ENCODE results near the gene DVL2.

Gene DVL2

DNA sequence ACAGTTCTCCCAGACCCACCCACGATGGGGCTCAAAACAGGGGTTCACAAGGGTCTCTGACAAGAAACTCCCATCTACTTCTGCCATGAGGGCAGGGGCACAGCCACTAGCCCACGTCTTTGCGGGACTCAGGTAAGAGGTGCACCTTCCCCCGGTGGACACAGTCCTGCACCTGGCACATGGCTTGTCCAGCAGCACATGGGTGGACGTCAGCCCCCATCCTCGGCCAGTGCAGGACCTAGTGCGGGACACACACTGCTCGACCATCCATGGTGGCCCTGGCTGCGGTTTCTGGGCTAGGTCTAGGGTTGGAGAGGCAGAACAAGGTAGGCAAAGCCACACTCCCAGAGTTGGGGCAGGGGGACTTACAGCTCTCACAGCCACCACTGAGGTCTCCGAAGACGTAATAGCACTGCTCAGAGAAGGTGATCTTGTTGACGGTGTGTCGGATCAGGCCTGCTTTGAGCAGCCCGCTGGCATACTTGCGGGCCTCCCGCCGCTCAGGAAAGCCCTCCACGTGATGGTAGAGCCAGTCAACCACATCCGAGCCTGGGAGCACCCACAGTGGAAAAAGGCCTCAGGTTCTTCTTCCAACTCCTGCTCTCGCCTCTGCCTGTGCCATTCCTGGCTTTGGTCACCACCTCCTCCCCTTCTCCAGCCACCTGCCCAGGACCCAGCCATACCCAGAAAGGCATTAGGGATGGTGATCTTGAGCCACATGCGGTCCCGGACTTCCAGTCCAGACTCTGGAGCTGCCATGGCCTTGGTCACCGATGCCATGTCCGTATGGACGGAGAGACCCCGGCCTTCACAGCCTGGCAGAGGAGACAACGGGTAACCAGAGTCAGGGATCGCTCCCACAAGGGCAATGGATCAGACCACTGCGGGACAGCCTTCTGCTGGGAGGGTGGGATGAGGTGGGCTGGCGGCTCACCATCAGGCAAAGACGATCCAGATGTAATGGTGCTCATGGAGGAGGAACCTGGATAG is 7.3 kb downstream of the DVL2 start:
- H3K9me3 ChIP-seq (ENCODE audit: insufficient read depth, low read length): no peaks in the 10 kb centered on the region
- no peaks in the 10 kb centered on the region for H3K27me3 ChIP-seq (ENCODE audit: insufficient read depth, insufficient read length)
- H3K4me3 ChIP-seq (ENCODE audit: insufficient read length, low read depth): no peak overlapping the region
- no peak overlapping the region for H3K9ac ChIP-seq (ENCODE audit: insufficient read length, low read depth)
- no peak for DNase-seq (ENCODE audit: low read depth, low spot score)
- TF ChIP-seq YY1 (IDR thresholded peaks at IDR 0.05; ENCODE audit: insufficient read depth, insufficient read length) (no peak), ZNF274 (IDR thresholded peaks at IDR 0.05; ENCODE audit: low read depth, low read length) (no peak), SUZ12 (IDR thresholded peaks at IDR 0.05; ENCODE audit: extremely low read depth, insufficient read depth, insufficient read length) (no peak)
- H3K36me3 ChIP-seq (ENCODE audit: insufficient read depth, insufficient read length, low read length): peaks cover 89% of the 10 kb centered on the region
- peaks cover 15% of the 10 kb centered on the region for H3K4me1 ChIP-seq (ENCODE audit: insufficient read depth, insufficient read length)

DNA sequence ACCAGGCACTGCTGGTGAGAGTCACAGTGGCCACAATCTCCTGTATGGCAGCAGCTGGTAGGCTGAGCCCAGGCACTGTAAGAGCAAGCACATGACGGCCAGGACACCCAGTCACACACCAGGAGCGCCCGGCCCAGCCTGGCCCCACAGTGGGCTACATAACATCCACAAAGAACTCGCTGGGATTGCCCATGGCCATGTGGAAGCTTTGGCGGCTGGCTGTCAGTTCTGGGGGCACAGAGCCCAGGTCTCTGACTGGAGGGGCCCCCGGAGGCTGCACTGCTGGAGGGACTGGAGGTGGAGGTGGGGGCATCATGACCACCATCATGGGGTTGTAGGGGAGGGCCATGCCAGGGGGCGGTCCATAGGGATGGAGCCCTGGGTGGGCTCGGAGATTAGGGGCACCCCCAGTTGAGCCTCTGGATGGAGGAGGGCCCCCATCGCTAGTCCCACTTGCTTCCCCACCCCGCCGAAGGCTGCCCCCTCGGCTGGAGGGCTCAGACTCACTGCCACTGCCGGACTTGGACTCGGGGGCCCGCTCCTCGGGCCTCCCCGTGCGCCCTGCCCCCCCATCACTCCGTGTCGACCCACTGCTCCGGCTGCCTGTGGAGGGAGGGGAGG is 8.5 kb downstream of the DVL2 start:
- Histone ChIP-seq H3K9ac (ENCODE audit: insufficient read length, low read depth) (no peak overlapping the region), H3K36me3 (ENCODE audit: insufficient read depth, insufficient read length, low read length) (peaks cover 96% of the 10 kb centered on the region), H3K4me1 (ENCODE audit: insufficient read depth, insufficient read length) (peaks cover 20% of the 10 kb centered on the region), H3K4me3 (ENCODE audit: insufficient read length, low read depth) (no peak overlapping the region), H3K27me3 (ENCODE audit: insufficient read depth, insufficient read length) (no peaks in the 10 kb centered on the region), H3K9me3 (ENCODE audit: insufficient read depth, low read length) (no peaks in the 10 kb centered on the region)
- TF ChIP-seq YY1 (IDR thresholded peaks at IDR 0.05; ENCODE audit: insufficient read depth, insufficient read length): no peak
- no peak for TF ChIP-seq SUZ12 (IDR thresholded peaks at IDR 0.05; ENCODE audit: extremely low read depth, insufficient read depth, insufficient read length)
- no peak for TF ChIP-seq ZNF274 (IDR thresholded peaks at IDR 0.05; ENCODE audit: low read depth, low read length)
- DNase-seq (ENCODE audit: low read depth, low spot score): no peak

DNA sequence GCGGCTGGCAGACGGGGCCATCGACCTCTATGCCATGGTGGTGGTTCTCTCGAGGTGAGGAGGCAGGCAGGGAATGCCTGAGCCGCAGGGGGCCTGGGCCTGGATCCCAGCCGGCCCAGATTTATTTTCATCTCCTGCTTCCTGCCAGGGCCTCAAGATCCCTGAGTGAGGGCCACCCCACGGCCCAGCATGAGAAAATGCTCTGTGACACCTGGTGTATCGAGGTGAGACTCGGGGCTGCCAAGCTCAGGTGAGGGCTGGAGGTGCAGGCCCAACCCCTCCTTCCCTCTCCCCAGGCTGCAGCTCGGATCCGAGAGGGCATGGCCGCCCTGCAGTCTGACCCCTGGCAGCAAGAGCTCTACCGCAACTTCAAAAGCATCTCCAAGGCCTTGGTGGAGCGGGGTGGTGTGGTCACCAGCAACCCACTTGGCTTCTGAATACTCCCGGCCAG is 9.6 kb downstream of the DVL2 start:
- peaks cover 20% of the 10 kb centered on the region for H3K4me1 ChIP-seq (ENCODE audit: insufficient read depth, insufficient read length)
- DNase-seq (ENCODE audit: low read depth, low spot score): no peak
- H3K4me3 ChIP-seq (ENCODE audit: insufficient read length, low read depth): no peak overlapping the region
- H3K9me3 ChIP-seq (ENCODE audit: insufficient read depth, low read length): no peaks in the 10 kb centered on the region
- H3K36me3 ChIP-seq (ENCODE audit: insufficient read depth, insufficient read length, low read length): peaks cover 87% of the 10 kb centered on the region
- TF ChIP-seq SUZ12 (IDR thresholded peaks at IDR 0.05; ENCODE audit: extremely low read depth, insufficient read depth, insufficient read length): no peak
- no peak for TF ChIP-seq YY1 (IDR thresholded peaks at IDR 0.05; ENCODE audit: insufficient read depth, insufficient read length)
- TF ChIP-seq ZNF274 (IDR thresholded peaks at IDR 0.05; ENCODE audit: low read depth, low read length): no peak
- no peak overlapping the region for H3K9ac ChIP-seq (ENCODE audit: insufficient read length, low read depth)
- no peaks in the 10 kb centered on the region for H3K27me3 ChIP-seq (ENCODE audit: insufficient read depth, insufficient read length)

DNA sequence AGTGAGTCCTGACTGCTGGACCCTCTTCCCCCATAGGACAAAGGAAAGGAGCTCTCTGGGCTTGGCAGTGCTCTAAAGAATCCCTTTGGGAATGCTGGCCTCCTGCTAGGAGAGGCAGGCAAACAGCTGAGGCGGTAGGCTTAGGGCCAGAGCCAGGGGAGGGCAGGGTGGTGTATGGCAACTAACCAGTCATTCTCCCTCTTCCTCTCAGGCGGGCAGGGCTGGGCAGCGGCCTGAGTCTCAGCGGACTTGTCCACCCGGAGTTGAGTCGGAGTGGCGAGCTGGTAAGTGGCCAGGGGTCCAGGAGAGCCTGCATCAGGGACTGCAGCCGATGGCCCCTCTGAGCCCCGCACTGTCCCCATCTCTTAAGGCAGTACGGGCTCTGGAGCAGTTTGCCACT is 10.2 kb downstream of the DVL2 start:
- Histone ChIP-seq H3K9me3 (ENCODE audit: insufficient read depth, low read length) (no peaks in the 10 kb centered on the region), H3K36me3 (ENCODE audit: insufficient read depth, insufficient read length, low read length) (peaks cover 81% of the 10 kb centered on the region), H3K9ac (ENCODE audit: insufficient read length, low read depth) (no peak overlapping the region), H3K4me1 (ENCODE audit: insufficient read depth, insufficient read length) (peaks cover 22% of the 10 kb centered on the region), H3K27me3 (ENCODE audit: insufficient read depth, insufficient read length) (no peaks in the 10 kb centered on the region), H3K4me3 (ENCODE audit: insufficient read length, low read depth) (no peak overlapping the region)
- no peak for DNase-seq (ENCODE audit: low read depth, low spot score)
- TF ChIP-seq SUZ12 (IDR thresholded peaks at IDR 0.05; ENCODE audit: extremely low read depth, insufficient read depth, insufficient read length) (no peak), ZNF274 (IDR thresholded peaks at IDR 0.05; ENCODE audit: low read depth, low read length) (no peak), YY1 (IDR thresholded peaks at IDR 0.05; ENCODE audit: insufficient read depth, insufficient read length) (no peak)

DNA sequence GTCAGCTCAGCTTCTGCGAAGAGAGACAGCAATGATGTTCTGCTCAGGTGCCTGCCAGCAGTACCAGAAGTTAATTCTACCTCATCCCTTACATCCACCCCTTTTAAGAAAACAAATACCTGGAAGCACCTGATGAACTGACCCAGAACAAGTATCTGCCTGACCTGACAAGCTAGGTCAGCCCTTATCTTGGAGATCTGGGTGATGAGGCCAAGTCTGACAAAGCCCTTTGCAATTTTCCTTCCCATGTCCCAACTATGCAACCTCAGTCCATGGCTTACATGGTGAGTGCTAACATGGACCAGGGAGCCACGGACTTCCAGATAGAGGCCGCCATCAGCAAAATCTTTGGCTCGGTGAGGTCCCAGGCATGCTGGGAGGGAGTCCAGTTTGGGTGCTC is 10.9 kb downstream of the DVL2 start:
- H3K36me3 ChIP-seq (ENCODE audit: insufficient read depth, insufficient read length, low read length): peaks cover 74% of the 10 kb centered on the region
- no peak overlapping the region for H3K9ac ChIP-seq (ENCODE audit: insufficient read length, low read depth)
- no peaks in the 10 kb centered on the region for H3K9me3 ChIP-seq (ENCODE audit: insufficient read depth, low read length)
- DNase-seq (ENCODE audit: low read depth, low spot score): no peak
- no peak overlapping the region for H3K4me3 ChIP-seq (ENCODE audit: insufficient read length, low read depth)
- no peaks in the 10 kb centered on the region for H3K27me3 ChIP-seq (ENCODE audit: insufficient read depth, insufficient read length)
- TF ChIP-seq ZNF274 (IDR thresholded peaks at IDR 0.05; ENCODE audit: low read depth, low read length): no peak
- TF ChIP-seq SUZ12 (IDR thresholded peaks at IDR 0.05; ENCODE audit: extremely low read depth, insufficient read depth, insufficient read length): no peak
- no peak for TF ChIP-seq YY1 (IDR thresholded peaks at IDR 0.05; ENCODE audit: insufficient read depth, insufficient read length)
- peaks cover 24% of the 10 kb centered on the region for H3K4me1 ChIP-seq (ENCODE audit: insufficient read depth, insufficient read length)

DNA sequence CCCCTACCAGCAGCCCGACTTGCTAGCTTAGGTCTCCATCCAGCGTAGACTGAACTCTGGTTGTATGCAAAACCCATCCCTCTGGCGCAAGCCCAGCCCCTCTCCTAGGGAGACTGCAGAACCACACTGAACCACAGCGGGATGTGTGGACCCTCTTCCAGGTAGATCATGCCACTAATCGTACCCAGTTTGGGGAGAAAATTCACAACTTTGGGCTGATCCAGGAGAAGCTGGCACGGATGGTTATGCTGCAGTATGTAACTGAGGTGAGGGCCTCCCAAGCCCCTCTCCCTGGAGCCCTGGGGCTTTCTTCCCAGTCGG is 11.4 kb downstream of the DVL2 start:
- Histone ChIP-seq H3K9me3 (ENCODE audit: insufficient read depth, low read length) (no peaks in the 10 kb centered on the region), H3K9ac (ENCODE audit: insufficient read length, low read depth) (no peak overlapping the region), H3K27me3 (ENCODE audit: insufficient read depth, insufficient read length) (no peaks in the 10 kb centered on the region), H3K36me3 (ENCODE audit: insufficient read depth, insufficient read length, low read length) (peaks cover 71% of the 10 kb centered on the region), H3K4me1 (ENCODE audit: insufficient read depth, insufficient read length) (peaks cover 25% of the 10 kb centered on the region), H3K4me3 (ENCODE audit: insufficient read length, low read depth) (no peak overlapping the region)
- no peak for DNase-seq (ENCODE audit: low read depth, low spot score)
- no peak for TF ChIP-seq SUZ12 (IDR thresholded peaks at IDR 0.05; ENCODE audit: extremely low read depth, insufficient read depth, insufficient read length)
- no peak for TF ChIP-seq YY1 (IDR thresholded peaks at IDR 0.05; ENCODE audit: insufficient read depth, insufficient read length)
- TF ChIP-seq ZNF274 (IDR thresholded peaks at IDR 0.05; ENCODE audit: low read depth, low read length): no peak
